Measurements from ENCODE around the gene RPTOR.

The RPTOR gene

GRCh38 chr17:80962356-80963329, 418.0 kb downstream of the RPTOR start:
- Histone ChIP-seq H3K36me3 (ENCODE audit: control insufficient read depth in 2 of 2, insufficient read depth in 1 of 2, low read length in 2 of 2) (peaks cover 0 to 26% of the 10 kb centered on the region in 2 experiments; a peak in 1 of 3 replicates), H3K9me3 (ENCODE audit: control insufficient read depth, insufficient read depth, low read depth, low read length) (no peaks in the 10 kb centered on the region), H3K4me1 (ENCODE audit: control insufficient read depth, insufficient read depth, low read length) (no peaks in the 10 kb centered on the region; the same call in 1 of the 2 replicates), H3K27ac (ENCODE audit: extremely low read depth, low read depth, low read length) (no peak overlapping the region), H3K4me3 (ENCODE audit: low read depth, low read length) (no peak overlapping the region)
- CTCF ChIA-PET, result no interaction called here
- POLR2A ChIA-PET, result no interaction called here
- TF ChIP-seq ZNF16 (tag by site-specific recombination; IDR thresholded peaks at IDR 0.05; ENCODE audit: low read depth), result no peak
- peak; percentile 62 for TF ChIP-seq EGR2 (tag by site-specific recombination; IDR thresholded peaks at IDR 0.05; ENCODE audit: low read depth)

- Histone ChIP-seq H3K4me1 (ENCODE audit: control insufficient read depth, insufficient read depth, low read length) (no peaks in the 10 kb centered on the region; the same call in 1 of the 2 replicates), H3K4me3 (ENCODE audit: low read depth, low read length) (no peak overlapping the region), H3K9me3 (ENCODE audit: control insufficient read depth, insufficient read depth, low read depth, low read length) (no peaks in the 10 kb centered on the region), H3K36me3 (ENCODE audit: control insufficient read depth in 2 of 2, insufficient read depth in 1 of 2, low read length in 2 of 2) (peaks cover 0 to 26% of the 10 kb centered on the region in 2 experiments; a peak in 1 of 3 replicates), H3K27ac (ENCODE audit: extremely low read depth, low read depth, low read length) (no peak overlapping the region)
- ChIA-PET CTCF (no interaction called here), POLR2A (no interaction called here)
- no peak for TF ChIP-seq ZNF521 (tag by site-specific recombination; IDR thresholded peaks at IDR 0.05)
These were observed 419.3 kb downstream of the RPTOR start for GRCh38 chr17:80963812-80964543.

- H3K36me3 ChIP-seq (ENCODE audit: control insufficient read depth in 2 of 2, insufficient read depth in 1 of 2, low read length in 2 of 2), result peaks cover 0 to 26% of the 10 kb centered on the region in 2 experiments; a peak in 1 of 3 replicates
- CTCF ChIA-PET, result no interaction called here
- H3K9me3 ChIP-seq (ENCODE audit: control insufficient read depth, insufficient read depth, low read depth, low read length), result no peaks in the 10 kb centered on the region
- TF ChIP-seq ZNF184 (tag by site-specific recombination; IDR thresholded peaks at IDR 0.05), result no peak
- no peak for TF ChIP-seq ZEB2 (tag by site-specific recombination; IDR thresholded peaks at IDR 0.05)
- POLR2A ChIA-PET, result no interaction called here
- H3K4me3 ChIP-seq (ENCODE audit: low read depth, low read length), result no peak overlapping the region
- no peak overlapping the region for H3K27ac ChIP-seq (ENCODE audit: extremely low read depth, low read depth, low read length)
- H3K4me1 ChIP-seq (ENCODE audit: control insufficient read depth, insufficient read depth, low read length), result no peaks in the 10 kb centered on the region; the same call in 1 of the 2 replicates
These were observed 419.9 kb downstream of the RPTOR start for GRCh38 chr17:80964544-80964856.

- Histone ChIP-seq H3K36me3 (ENCODE audit: control insufficient read depth in 2 of 2, insufficient read depth in 1 of 2, low read length in 2 of 2) (peaks cover 0 to 25% of the 10 kb centered on the region in 2 experiments; a peak in 1 of 3 replicates), H3K27ac (ENCODE audit: extremely low read depth, low read depth, low read length) (no peak overlapping the region), H3K9me3 (ENCODE audit: control insufficient read depth, insufficient read depth, low read depth, low read length) (no peaks in the 10 kb centered on the region), H3K4me3 (ENCODE audit: low read depth, low read length) (no peak overlapping the region), H3K4me1 (ENCODE audit: control insufficient read depth, insufficient read depth, low read length) (no peaks in the 10 kb centered on the region; the same call in 1 of the 2 replicates)
- ChIA-PET POLR2A (interaction anchor here (0.5 kb wide), 1 partner anchor 766 kb away, joined by 3 read pairs; no protein-coding TSS in a partner anchor), CTCF (interaction anchor here (0.6 kb wide), 1 partner anchor 539 kb away, joined by 4 read pairs; no protein-coding TSS in a partner anchor)
- no peak for TF ChIP-seq ZNF660 (tag by site-specific recombination; IDR thresholded peaks at IDR 0.05)
- TF ChIP-seq ELK4 (IDR thresholded peaks at IDR 0.05; ENCODE audit: borderline replicate concordance, low read depth, low read length), result no peak
- peak; percentile 35; the same call in 1 of the 2 replicates for TF ChIP-seq KLF1 (tag by site-specific recombination; IDR thresholded peaks at IDR 0.05)
- TF ChIP-seq ZBTB17 (tag by site-specific recombination; IDR thresholded peaks at IDR 0.05), result no peak
These were observed 420.4 kb downstream of the RPTOR start for GRCh38 chr17:80964859-80965580.

GRCh38 chr17:80965606-80966005, 421.0 kb downstream of the RPTOR start:
- no peak for TF ChIP-seq ZNF274 (IDR thresholded peaks at IDR 0.05; ENCODE audit: low read length)
- no peak for TF ChIP-seq ZNF274 (tag by site-specific recombination; IDR thresholded peaks at IDR 0.05; ENCODE audit: borderline replicate concordance)
- TF ChIP-seq KLF1 (tag by site-specific recombination; IDR thresholded peaks at IDR 0.05), result peak; percentile 6; the same call in 1 of the 2 replicates
- Histone ChIP-seq H3K36me3 (ENCODE audit: control insufficient read depth in 2 of 2, insufficient read depth in 1 of 2, low read length in 2 of 2) (peaks cover 0 to 19% of the 10 kb centered on the region in 2 experiments; a peak in 1 of 3 replicates), H3K4me3 (ENCODE audit: low read depth, low read length) (no peak overlapping the region), H3K4me1 (ENCODE audit: control insufficient read depth, insufficient read depth, low read length) (no peaks in the 10 kb centered on the region; the same call in 1 of the 2 replicates), H3K9me3 (ENCODE audit: control insufficient read depth, insufficient read depth, low read depth, low read length) (no peaks in the 10 kb centered on the region), H3K27ac (ENCODE audit: extremely low read depth, low read depth, low read length) (no peak overlapping the region)
- ChIA-PET CTCF (interaction anchor here (0.6 to 0.7 kb wide), 2 partner anchors 38 to 540 kb away, joined by 3 to 4 read pairs; no protein-coding TSS in a partner anchor), POLR2A (interaction anchor here (0.5 kb wide), 1 partner anchor 766 kb away, joined by 3 read pairs; no protein-coding TSS in a partner anchor)
